ENCODE results near the gene MKI67.

The MKI67 gene

DNA sequence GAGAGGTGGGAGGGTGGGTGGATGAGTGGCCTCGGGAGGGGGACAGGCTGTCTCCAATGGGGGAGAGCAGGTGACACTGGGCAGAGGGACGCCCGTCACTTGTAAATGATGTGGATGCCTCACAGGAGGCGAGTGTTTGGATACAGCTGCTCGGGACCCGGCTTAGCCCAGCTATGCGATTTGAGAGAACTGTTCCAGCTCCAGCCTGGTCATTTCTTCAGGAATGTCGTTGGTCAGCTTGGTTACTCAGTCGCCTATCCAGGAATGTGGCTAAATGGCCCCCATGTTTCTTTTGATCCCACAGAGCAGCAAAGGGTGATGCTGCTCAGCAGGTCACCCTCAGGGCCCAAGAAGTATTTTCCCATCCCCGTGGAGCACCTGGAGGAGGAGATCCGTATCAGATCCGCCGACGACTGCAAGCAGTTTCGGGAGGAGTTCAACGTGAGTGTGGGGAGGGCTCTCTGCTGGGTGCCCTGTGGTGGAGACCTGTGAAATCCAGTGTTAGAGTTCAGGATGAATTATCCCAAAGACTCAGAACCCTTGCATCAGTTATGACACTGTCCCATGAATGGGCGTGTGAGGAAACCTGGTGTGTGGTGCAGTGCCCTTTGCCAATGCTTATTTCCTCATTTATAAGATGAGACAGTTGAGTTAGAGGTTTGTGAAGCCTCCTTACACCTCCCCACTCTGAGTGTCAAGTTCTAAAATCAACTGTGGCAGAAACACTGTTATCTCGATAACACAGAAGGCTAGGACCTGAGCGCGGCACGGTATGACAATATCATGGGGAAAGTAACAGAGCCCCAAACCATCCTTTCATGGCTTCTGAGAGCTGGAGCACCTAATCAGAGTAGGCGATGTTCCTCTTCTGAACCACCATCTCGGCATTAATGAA lies 76.8 kb downstream of the MKI67 start:
- no peak for DNase-seq

DNA sequence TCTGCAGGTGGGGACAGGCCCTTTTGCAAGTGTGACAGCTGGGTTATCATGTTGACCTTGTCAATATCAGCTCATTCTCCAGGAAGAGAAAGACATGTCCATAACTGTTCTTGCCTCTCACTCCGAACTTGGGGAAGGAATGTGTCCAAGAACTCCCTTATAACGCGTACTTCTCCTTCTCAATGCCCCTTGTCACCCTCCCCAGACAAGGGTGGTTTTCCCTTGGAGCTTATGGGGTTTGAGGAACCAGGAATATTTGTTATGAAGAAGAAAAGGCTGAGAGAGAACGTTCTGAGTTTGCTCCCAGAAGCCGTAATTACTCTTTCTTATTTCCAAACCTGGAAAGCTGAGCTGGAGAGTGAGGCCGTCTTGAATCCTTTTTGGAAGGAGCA lies 77.4 kb downstream of the MKI67 start:
- no peak for DNase-seq

DNA sequence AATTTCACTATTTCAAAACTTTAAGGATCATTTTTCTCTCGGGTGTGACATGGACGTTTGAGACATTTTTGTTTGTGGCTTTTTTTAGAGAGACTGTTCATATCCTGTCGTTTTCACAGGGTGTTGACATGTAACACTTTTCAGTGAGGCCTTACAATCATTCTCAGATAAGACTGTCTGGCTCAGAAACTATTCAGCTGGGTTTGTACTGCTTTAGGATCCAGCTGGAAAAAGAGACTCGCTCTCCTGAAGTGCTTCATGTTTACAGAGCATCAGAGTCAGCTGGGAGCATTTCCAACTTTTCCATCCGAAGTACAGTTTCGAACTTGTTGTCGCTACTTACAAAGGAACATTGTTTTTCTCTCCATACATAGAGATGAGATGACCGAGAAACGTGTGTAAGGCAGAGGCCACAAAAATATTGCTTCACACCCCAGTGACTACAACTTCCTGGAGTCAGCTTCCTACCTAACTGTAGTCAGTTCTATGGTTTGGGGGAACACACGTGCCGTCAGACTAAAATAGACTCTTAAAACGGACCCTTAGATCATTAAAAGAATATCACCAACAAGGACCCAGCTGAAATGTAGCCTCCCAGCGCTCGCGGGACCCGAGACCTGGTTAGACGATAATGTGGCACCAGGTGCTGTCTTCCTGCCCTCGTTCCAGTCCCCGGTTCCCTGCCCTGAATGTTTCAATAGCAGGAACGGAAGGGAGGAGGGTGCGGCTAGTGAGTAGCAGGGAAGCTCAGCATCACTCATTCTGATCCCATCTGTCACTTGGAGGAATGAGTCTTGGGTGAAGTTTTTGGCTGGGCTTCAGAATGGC lies 78.0 kb downstream of the MKI67 start:
- no peak for DNase-seq

DNA sequence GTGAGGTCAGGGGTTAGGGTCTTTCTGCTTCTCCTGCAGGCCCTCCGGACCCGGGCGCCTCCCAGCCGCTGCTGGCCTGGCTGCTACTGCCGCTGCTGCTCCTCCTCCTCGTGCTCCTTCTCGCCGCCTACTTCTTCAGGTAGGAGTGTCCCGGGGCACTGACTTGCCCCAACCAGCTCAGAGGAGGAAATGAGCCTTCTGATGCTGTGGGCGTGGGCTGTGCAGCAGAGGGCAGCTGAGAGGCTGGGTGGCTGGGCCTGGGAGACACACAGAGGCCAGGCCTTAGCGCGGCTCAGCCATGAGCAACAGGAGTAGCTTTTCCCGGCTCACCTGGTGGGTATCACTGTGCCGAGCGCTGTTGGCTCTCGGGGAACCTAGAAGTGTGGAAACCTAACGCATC lies 78.9 kb downstream of the MKI67 start:
- no peak for DNase-seq

DNA sequence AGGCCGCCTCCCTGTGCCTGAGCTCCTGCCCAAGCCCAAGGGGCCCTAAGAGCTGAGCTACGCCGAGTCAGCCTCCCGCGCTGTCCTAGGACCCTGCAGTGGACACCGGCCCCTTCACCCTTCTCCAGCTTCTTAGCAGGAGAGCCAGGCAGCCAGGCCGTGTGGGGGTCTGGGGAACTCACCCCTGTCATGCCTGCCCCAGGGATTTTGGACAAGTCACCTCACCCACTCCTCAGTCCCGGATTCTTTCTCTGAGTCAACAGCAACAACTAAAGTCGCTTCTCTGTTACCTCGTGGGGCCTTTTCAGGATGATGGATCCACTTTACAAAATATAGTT lies 79.3 kb downstream of the MKI67 start:
- DNase-seq, result no peak

Measured in NCI-H2081 treated with DMSO at 0.1 percent for 48 hours (cell line).